Embryonic facial prominence (tissue), 1 donor: Measurements from ENCODE around the gene LITAFD.
A peak's percentile ranks its signal among the peaks of the same experiment; 100 is the strongest.
"Not testable (repeated sequence)": the region's sequence is repeated elsewhere in the genome, so short reads cannot be mapped to it uniquely, and the experiment has no call there.

Experiments
- DNase-seq: peaks from one replicate; pipeline ENCODE4 v3.0.0-alpha.2; 2016; ENCODE audit errors: extremely low spot score

Gene LITAFD

DNA sequence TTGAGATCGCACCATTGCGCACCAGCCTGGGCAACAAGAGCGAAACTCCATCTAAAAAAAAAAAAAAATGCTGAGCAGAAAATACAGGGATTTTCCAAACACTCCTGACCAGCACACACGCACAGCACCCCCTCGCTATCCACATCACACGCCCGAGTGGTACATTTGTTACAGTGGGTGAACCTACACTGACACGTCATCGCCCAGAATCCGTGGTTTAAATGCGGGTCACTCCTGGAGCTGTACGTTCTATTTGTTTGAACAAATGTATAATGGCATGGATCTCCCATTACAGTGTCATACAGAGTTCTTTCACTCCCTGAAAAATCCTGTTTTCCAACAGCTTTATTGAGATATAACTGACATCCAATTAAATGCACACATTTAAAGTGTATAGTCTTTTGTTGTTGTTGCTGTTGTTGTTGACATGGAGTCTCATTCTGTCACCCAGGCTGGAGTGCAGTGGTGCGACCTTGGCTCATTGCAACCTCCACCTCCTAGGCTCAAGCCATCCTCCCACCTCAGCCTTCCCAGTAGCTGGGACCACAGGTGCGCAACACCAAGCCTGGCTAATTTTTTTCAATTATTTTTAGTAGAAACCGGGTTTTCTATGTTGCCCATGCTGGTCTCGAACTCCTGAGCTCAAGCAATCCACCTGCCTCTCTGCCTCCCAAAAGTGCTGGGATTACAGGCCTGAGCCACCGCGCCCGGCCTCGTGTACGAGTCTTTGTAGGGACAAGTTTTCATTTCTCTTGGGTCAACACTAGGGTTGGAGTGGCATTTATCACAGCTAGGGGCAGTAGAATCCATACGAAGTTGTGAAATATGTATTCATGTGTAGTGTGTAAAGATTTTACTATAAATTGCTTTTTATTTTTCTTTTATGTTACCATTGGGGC, 8.9 kb upstream of the LITAFD start:
- DNase-seq, result no peak

GRCh38 chr16:8873866-8874195, 8.3 kb upstream of the LITAFD start:
- not testable (repeated sequence) for DNase-seq

- DNase-seq, result peak; percentile 34
Observed at GRCh38 chr16:8874388-8874787, 7.8 kb upstream of the LITAFD start.

GRCh38 chr16:8875317-8875716, 6.8 kb upstream of the LITAFD start:
- DNase-seq, result not testable (repeated sequence)

DNA sequence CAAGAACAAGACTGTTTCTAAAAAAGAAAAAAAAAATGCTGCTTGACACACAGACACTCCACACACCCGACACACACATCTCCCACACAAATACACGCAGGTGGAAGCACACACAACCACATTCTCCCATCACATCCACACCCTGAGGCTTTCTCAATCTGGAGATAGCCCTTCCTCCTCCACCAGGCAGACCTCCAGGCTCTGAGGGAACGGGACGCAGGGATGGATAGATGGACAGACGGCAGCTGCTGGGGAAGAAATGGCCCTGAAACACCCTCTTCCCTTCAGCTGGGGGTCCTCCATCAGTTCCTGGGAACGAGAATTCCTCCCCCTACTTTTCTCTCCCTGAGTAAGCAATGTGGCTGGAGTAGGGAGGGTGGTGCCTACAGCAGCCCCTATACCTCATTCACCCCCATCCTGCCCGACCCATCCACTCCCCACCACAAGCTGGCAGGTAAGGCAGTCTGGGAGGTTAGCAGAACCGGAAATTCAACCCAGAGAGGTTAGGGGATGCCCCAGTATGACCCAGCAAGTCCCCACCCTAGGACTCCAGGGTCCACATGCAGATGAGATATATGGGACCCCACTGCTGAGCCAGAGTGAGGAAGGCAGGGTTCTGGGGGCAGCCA, 4.1 kb upstream of the LITAFD start:
- no peak for DNase-seq

DNA sequence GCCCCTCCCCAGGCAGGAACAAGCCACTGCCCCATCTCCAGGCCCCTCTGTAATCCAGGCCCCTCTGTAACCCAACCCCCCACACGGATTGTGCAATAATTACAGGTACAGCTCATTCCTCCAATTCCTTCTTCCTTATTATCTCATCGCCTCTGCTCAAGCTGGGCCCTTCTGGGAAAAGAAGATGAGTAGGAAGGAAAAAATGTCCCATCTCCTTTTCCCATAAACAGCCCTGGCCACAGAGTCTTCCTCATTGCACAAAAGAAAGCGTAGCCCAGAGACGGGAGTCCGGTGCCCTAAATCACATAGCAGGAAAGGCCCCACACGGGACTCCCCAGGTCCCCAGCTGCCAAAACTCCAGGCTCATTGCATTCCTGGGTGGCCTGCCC, 3.6 kb upstream of the LITAFD start:
- no peak for DNase-seq

GRCh38 chr16:8880839-8881510, 1.2 kb upstream of the LITAFD start:
- no peak for DNase-seq

DNA sequence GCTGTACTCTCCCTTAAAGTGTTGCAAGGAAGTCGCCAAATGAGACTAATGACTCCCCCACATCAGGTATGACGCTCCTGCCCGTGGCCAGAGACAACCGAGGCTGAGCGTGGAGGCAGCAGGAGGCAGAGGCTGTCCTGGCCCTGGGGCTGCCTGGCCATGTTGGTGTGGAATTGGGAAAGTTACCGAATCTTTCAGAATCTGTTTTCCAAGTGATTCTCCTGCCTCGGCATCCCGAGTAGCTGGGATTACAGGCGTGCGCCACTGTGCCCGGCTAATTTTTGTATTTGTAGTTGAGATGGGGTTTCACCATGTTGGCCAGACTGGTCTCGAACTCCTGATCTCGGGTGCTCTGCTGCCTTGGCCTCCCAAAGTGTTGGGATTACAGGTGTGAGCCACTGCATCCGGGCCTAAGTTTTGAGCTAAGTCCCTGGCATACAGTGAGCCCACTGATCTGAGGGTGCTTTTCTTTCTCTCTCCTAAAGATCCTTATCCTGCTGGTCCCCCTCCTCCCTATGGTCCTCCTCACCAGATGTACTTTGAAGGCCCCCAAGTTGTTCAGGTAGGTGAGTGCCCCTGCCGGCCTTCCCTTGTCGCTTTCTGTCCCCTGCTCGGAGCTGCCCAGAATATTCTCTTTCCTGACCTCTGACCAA, 700 bp downstream of the LITAFD start:
- DNase-seq, result no peak

DNA sequence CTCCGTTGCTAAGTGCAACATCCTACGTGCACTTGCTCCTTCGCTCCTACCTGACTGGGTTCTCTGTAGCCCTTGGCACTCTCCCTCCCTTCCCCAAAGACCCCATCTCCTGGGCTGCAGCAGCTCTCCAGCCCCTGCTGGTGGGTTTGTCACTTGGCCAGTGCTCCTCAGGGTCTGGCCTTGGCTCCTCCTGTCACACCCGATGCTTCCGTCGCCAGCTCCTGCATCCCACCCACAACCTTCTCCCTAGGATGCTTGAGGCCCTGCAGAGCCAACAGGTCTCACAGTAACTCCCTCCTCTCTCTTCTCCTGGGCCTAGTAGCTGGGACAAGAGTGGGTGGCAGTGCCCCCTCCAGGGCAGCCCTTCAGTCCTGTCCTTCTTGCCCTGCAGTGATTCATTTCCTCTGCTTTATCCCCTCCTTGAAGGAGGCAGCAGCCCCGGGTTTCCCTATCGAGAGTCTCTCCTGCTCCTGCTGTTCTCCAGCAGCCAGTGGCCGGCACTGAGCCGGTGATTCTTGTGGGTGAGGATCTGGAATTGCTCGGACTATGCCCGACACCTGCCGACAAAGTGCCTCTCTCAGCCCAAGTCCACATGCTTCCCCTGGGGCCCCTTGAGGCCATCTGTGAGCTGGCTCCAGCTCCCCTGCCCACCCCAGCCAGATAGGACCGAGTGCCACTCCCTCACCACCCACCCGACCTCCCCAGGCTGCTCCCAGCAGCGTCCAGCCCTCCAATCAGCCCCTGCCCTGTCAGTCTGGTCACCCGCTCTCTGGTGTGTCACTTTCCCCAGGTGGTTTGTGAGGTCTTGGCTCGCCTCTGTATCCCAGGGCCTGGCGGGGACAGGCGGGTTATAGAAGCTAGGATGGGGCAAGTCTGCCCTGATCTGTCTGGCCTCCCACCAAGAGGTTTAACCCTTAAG, 3.8 kb downstream of the LITAFD start:
- DNase-seq, result no peak

- no peak for DNase-seq
Observed at GRCh38 chr16:8886593-8887430, 4.7 kb downstream of the LITAFD start.

DNA sequence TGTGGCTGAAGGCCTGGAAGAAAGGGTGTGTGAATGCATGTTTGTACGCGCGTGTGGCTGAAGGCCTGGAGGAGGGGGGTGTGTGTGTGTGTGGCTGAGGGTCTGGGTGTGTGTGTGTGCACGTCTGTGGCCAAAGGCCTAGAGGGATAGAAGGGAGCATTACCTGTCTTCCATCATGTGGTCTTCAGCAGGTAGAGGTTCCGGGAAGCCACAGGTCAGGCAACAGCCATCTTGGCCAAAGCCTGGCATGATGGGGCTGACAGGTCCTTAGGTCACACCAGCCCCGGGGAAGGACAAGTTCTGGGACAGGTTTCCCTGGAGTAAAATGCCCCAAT, 5.2 kb downstream of the LITAFD start:
- no peak for DNase-seq

DNA sequence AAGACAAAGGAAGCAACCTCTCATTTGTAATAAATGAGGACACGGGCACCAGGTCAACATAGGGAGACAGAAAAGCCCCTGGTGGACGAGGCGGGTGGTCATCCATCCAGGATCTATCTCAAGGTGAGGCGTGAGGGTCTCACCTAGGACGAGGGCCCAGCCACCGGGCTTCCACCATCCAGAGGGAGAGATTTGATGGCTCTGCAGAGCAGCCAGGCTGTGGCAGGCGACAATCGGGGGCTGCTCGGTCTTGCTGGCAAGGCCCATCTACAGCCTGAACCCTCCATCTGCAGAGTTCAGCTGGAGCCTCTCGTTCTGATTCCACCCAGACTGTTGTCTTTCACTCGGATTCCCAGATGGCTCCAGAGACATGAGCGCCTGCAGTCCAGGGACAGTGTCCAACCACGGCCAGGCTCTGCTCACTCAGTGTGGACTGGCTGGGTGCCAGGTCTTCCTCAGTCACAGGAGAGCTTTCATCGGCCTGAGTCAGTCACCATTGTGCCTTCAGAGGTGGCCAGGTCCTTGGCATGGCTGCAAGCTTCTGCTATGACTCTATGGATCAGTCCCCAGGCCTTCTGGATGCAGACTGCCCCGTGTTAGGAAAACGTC, 5.9 kb downstream of the LITAFD start:
- no peak for DNase-seq

GRCh38 chr16:8888951-8889892, 7.1 kb downstream of the LITAFD start:
- DNase-seq, result no peak

DNA sequence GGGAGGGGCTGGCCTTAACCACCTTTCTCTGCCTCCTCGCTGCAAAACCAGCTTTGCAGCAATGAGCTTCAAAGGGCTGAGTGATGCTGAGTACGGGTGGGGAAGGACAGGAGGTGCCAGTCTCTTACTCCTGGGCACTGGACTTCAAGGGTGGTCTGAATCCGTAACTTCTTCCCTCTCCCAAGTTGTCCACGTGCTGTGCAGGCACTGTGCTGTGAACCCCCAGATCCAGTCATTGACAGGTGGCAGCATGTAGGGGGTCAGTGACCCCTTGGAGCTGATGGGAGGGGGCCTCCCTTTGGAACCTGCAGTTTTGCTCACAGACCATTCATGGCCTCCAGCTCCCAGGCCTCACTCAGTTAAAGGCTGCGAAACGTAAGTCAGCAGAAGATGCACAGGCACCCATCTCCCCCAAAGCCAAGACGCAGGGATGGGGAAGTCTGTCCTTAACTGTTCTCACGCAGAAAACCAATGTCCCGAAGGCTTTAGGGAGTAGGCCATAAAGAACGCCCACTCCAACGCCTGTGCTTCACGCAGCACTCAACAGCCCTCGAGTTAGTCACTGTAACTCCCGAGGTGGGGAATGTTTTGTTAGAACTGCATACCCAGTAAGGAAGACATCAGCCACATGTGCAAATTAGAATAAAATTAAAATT, 7.9 kb downstream of the LITAFD start:
- no peak for DNase-seq

GRCh38 chr16:8890549-8890921, 8.4 kb downstream of the LITAFD start:
- DNase-seq, result no peak

GRCh38 chr16:8892101-8892575, 10.0 kb downstream of the LITAFD start:
- no peak for DNase-seq

DNA sequence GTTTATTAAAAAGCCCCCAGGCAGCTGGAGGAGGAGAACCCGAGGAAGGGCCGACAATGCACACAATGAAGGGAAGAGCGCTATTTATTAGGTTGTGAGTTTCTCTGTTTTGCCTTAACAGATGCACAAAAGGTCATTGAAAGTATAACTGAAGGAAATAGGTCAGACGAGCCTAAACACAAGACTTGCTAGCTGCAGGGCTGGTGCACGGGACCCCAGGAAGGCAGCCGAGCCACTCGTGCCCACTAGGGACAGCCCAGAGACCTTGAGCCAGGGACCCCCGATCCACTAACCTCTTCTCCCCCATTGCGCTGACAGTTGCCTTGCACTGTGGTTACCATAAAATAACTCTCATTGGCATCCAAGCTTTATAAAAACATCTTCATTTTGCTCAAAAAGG, 11.3 kb downstream of the LITAFD start:
- DNase-seq, result no peak

DNA sequence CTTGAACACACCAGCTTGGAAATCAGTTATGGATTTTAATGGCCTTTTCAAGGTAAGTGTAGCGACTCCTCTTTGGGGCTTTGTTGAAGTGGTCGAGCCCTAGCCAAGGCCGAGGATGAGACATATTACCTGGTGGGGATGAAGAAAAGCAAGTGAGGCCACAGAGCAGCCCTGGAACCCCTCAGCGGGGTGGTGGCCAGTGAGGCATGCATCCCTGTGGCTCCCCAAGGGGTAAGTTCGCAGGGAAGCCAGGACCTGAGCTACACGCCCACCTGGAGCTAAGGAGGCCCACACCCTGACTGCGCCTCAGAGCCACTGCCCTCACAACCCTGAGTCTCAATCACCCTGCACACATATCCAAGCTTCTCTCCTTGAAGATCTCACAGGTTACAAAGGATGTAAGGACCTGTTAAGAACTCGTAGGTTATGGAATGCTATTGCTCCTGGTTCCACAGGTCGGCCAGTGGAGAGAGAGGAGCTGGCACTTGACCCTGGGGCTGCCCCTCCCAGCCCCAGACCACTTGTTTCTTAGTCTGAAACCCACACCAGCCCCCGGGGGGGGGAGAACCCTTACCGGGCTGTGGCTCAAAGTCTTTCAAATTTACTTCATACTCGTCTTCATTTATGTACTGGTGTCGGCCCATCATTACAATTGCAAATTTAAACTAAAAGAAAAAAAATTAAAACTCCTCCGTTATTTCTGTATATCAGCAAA, 12.0 kb downstream of the LITAFD start:
- no peak for DNase-seq
